Liver (tissue), 9 donors: ENCODE measurements around the gene SLC16A4. TPM values are rescaled to one million over a fixed set of nuclear protein-coding genes. Genes with fewer than 3 reads are reported as not detected.

ENCODE experiments used
- DNase-seq: peaks from one replicate; pipeline ENCODE4 v3.0.0-alpha.2; 2017; ENCODE audit warnings: low spot score
- H3K27ac ChIP-seq, 2 donors: one replicate each; pipeline ENCODE4 v1.7.0; 2013; ENCODE audit warnings: inconsistent platforms in 2 of 2, low read length in 2 of 2, control low read depth in 1 of 2, low read depth in 1 of 2, mild to moderate bottlenecking in 1 of 2
- H3K27me3 ChIP-seq, 4 donors: one replicate each; pipeline versions ENCODE4 v1.6.1 to v1.7.0; 2013; ENCODE audit warnings: low read length in 3 of 4, inconsistent platforms in 1 of 4, mild to moderate bottlenecking in 1 of 4, moderate library complexity in 1 of 4; ENCODE audit not compliant: control insufficient read depth in 4 of 4, insufficient read depth in 4 of 4
- H3K36me3 ChIP-seq, 4 donors: one replicate each; pipeline versions ENCODE4 v1.6.1 to v1.7.0; 2013; ENCODE audit warnings: low read length in 3 of 4, mild to moderate bottlenecking in 3 of 4, low read depth in 1 of 4, moderate library complexity in 1 of 4; ENCODE audit not compliant: control insufficient read depth in 4 of 4, insufficient read depth in 3 of 4
- H3K4me1 ChIP-seq, 4 donors: one replicate each; pipeline versions ENCODE4 v1.6.1 to v1.7.0; 2013; ENCODE audit warnings: low read length in 3 of 4, mild to moderate bottlenecking in 3 of 4, moderate library complexity in 1 of 4; ENCODE audit not compliant: control insufficient read depth in 4 of 4, insufficient read depth in 4 of 4
- H3K4me3 ChIP-seq, 3 donors: one replicate each; pipeline versions ENCODE4 v1.6.1 to v1.7.0; 2013; ENCODE audit warnings: low read length in 3 of 3, control low read depth in 1 of 3, low read depth in 1 of 3, mild to moderate bottlenecking in 1 of 3
- H3K9ac ChIP-seq, 2 donors: one replicate each; pipeline ENCODE4 v1.7.0; 2013; ENCODE audit warnings: low read length in 2 of 2, mild to moderate bottlenecking in 2 of 2, moderate library complexity in 2 of 2, control low read depth in 1 of 2, low read depth in 1 of 2
- H3K9me3 ChIP-seq, 4 donors: one replicate each; pipeline versions ENCODE4 v1.6.1 to v1.7.0; 2013; ENCODE audit warnings: low read length in 3 of 4; ENCODE audit not compliant: control insufficient read depth in 4 of 4
- EGR1 ChIP-seq, 2 donors: IDR thresholded peaks; 2 replicates each; pipeline ENCODE4 v1.6.1; 2016 to 2018; ENCODE audit warnings: antibody characterized with exemption in 2 of 2, low read depth in 2 of 2
- FOXA2 ChIP-seq: IDR thresholded peaks from 2 replicates; pipeline ENCODE4 v1.6.1; 2016; ENCODE audit warnings: antibody characterized with exemption
- GABPA ChIP-seq, 2 donors: IDR thresholded peaks in 1 of 2; conservative IDR thresholded peaks in 1 of 2; 2 replicates each; pipeline ENCODE4 v1.6.1; 2016; ENCODE audit warnings: antibody characterized with exemption in 2 of 2, mild to moderate bottlenecking in 1 of 2, moderate library complexity in 1 of 2
- HNF4A ChIP-seq, 2 donors: conservative IDR thresholded peaks; 2 replicates each; pipeline ENCODE4 v1.6.1; 2016; ENCODE audit warnings: antibody characterized with exemption in 2 of 2, mild to moderate bottlenecking in 2 of 2
- HNF4G ChIP-seq: IDR thresholded peaks from 2 replicates; pipeline ENCODE4 v1.6.1; 2016; ENCODE audit warnings: antibody characterized with exemption
- JUND ChIP-seq, 2 donors: IDR thresholded peaks; 2 replicates each; pipeline ENCODE4 v1.6.1; 2016; ENCODE audit warnings: antibody characterized with exemption in 2 of 2
- NR2F2 ChIP-seq: IDR thresholded peaks from 2 replicates; pipeline ENCODE4 v1.6.1; 2016; ENCODE audit warnings: antibody characterized with exemption
- RAD21 ChIP-seq, 2 donors: IDR thresholded peaks; 2 replicates each; pipeline ENCODE4 v1.6.1; 2016; ENCODE audit warnings: antibody characterized with exemption in 2 of 2, mild to moderate bottlenecking in 2 of 2
- RXRA ChIP-seq, 2 donors: IDR thresholded peaks; 2 replicates each; pipeline ENCODE4 v1.6.1; 2017 to 2018; ENCODE audit warnings: antibody characterized with exemption in 2 of 2, mild to moderate bottlenecking in 1 of 2
- SP1 ChIP-seq: IDR thresholded peaks from 2 replicates; pipeline ENCODE4 v1.6.1; 2018; ENCODE audit warnings: antibody characterized with exemption, mild to moderate bottlenecking
- TAF1 ChIP-seq: conservative IDR thresholded peaks from 2 replicates; pipeline ENCODE4 v1.6.1; 2016; ENCODE audit warnings: antibody characterized with exemption, mild to moderate bottlenecking
- YY1 ChIP-seq: IDR thresholded peaks from 2 replicates; pipeline ENCODE4 v1.6.1; 2016; ENCODE audit warnings: antibody characterized with exemption, mild to moderate bottlenecking
- WGBS: extraction: QIAGEN DNeasy Blood & Tissue Kit; methylation state at CpG from one replicate; pipeline ENCODE4 v1.1.7; 2013; 5-methylcytosine and 5-hydroxymethylcytosine counted together
- polyA plus RNA-seq, 2 donors: library from polyadenylated mRNA; stranded (reverse) in 1 of 2; unstranded in 1 of 2; fragments of 200-250 nt in 1 of 2; fragments of >200 nt in 1 of 2; fragmentation: Nextera tagmentation in 1 of 2; extraction: Ambion mirVana in 1 of 2; gene quantifications; one replicate each; pipeline versions ENCODE4 v1.2.1 to v1.2.3, GENCODE V29; 2013 to 2015
- total RNA-seq, 2 donors: library from RNA; depleted of rRNA; stranded (reverse); fragments of >200 nt; gene quantifications; one replicate each; pipeline ENCODE4 v1.2.3, GENCODE V29; 2014
- TF ChIP-seq, protein P1 (sequence below): IDR thresholded peaks from 2 replicates; pipeline ENCODE4 v1.6.1; 2016; ENCODE audit warnings: antibody characterized with exemption
- TF ChIP-seq, protein P2 (sequence below): IDR thresholded peaks from 2 replicates; pipeline ENCODE4 v1.6.1; 2016; ENCODE audit warnings: antibody characterized with exemption, mild to moderate bottlenecking
- TF ChIP-seq, protein P3 (sequence below): IDR thresholded peaks from 2 replicates; pipeline ENCODE4 v1.6.1; 2016; ENCODE audit warnings: antibody characterized with exemption
- donor health status: healthy.
- donor health status: healthy.
- donor health status: healthy.
- donor health status: healthy.
- donor health status: healthy.

SLC16A4 gene
- total and polyA plus RNA-seq, 4 donors, result 0.72 to 1.8 (median 1.6) TPM

DNA sequence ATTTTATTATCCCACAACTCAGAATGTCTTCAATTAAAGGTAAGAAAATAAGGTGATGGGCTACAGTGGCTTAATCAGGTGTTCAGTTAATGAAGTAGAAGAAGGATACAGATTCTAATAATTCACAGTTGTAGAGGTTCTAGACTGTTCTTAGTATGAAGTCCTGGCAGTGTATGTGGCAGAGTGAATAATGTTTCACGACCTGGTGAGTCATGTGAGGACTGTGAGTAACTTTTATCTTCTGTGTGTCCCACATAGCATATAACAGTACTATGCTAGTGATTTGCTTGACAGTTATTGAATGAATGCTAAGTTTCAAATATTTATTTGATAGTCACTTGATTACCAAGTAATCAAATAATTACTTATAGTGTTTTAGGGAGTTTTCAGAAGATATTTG, 20.0 kb downstream of the SLC16A4 start:
- Histone ChIP-seq H3K27ac (no peak overlapping the region), H3K4me1 (peaks cover 0 to 2% (median 0%) of the 10 kb centered on the region in 4 donors), H3K36me3 (peaks cover 0 to 16% (median 5%) of the 10 kb centered on the region in 4 donors), H3K27me3 (no peaks in the 10 kb centered on the region), H3K9ac (no peak overlapping the region), H3K9me3 (no peaks in the 10 kb centered on the region), H3K4me3 (no peak overlapping the region)
- no peak for TF ChIP-seq SP1
- WGBS, result 64% methylated on average over 1 of the region's 1 CpG
- DNase-seq, result no peak

DNA sequence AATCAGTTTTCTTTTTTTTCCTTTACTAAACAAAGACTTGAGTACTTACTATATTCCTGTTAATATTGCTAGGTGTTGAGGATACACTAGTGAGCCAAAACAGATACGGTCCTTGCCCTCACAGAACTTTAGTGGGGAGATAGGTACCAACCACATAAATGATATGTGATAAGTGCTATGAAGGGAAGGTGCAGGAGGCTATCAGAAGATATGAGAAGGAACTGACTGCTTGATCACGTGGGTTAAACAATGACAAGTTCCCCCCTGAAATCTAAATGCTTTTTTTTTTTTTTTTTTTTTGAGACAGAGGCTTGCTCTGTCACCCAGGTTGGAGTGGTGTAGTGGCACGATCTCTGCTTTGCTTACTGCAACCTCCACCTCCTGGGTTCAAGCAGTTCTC, 26.6 kb downstream of the SLC16A4 start:
- TF ChIP-seq TAF1, result no peak
- TF ChIP-seq, protein P1, sequence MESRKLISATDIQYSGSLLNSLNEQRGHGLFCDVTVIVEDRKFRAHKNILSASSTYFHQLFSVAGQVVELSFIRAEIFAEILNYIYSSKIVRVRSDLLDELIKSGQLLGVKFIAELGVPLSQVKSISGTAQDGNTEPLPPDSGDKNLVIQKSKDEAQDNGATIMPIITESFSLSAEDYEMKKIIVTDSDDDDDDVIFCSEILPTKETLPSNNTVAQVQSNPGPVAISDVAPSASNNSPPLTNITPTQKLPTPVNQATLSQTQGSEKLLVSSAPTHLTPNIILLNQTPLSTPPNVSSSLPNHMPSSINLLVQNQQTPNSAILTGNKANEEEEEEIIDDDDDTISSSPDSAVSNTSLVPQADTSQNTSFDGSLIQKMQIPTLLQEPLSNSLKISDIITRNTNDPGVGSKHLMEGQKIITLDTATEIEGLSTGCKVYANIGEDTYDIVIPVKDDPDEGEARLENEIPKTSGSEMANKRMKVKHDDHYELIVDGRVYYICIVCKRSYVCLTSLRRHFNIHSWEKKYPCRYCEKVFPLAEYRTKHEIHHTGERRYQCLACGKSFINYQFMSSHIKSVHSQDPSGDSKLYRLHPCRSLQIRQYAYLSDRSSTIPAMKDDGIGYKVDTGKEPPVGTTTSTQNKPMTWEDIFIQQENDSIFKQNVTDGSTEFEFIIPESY, result no peak
- no peak for TF ChIP-seq SP1
- no peak for TF ChIP-seq RAD21 (IDR thresholded peaks at IDR 0.05)
- TF ChIP-seq FOXA2, result no peak
- TF ChIP-seq, protein P2, sequence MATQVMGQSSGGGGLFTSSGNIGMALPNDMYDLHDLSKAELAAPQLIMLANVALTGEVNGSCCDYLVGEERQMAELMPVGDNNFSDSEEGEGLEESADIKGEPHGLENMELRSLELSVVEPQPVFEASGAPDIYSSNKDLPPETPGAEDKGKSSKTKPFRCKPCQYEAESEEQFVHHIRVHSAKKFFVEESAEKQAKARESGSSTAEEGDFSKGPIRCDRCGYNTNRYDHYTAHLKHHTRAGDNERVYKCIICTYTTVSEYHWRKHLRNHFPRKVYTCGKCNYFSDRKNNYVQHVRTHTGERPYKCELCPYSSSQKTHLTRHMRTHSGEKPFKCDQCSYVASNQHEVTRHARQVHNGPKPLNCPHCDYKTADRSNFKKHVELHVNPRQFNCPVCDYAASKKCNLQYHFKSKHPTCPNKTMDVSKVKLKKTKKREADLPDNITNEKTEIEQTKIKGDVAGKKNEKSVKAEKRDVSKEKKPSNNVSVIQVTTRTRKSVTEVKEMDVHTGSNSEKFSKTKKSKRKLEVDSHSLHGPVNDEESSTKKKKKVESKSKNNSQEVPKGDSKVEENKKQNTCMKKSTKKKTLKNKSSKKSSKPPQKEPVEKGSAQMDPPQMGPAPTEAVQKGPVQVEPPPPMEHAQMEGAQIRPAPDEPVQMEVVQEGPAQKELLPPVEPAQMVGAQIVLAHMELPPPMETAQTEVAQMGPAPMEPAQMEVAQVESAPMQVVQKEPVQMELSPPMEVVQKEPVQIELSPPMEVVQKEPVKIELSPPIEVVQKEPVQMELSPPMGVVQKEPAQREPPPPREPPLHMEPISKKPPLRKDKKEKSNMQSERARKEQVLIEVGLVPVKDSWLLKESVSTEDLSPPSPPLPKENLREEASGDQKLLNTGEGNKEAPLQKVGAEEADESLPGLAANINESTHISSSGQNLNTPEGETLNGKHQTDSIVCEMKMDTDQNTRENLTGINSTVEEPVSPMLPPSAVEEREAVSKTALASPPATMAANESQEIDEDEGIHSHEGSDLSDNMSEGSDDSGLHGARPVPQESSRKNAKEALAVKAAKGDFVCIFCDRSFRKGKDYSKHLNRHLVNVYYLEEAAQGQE, result no peak
- no peak for TF ChIP-seq RXRA (IDR thresholded peaks at IDR 0.05)
- no peak for TF ChIP-seq HNF4G
- TF ChIP-seq HNF4A (conservative IDR thresholded peaks at IDR 0.05), result no peak
- TF ChIP-seq, protein P3, sequence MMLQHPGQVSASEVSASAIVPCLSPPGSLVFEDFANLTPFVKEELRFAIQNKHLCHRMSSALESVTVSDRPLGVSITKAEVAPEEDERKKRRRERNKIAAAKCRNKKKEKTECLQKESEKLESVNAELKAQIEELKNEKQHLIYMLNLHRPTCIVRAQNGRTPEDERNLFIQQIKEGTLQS, result no peak
- no peak for DNase-seq
- Histone ChIP-seq H3K9ac (no peak overlapping the region), H3K27me3 (no peaks in the 10 kb centered on the region), H3K4me3 (no peak overlapping the region), H3K27ac (no peak overlapping the region), H3K4me1 (peaks cover 0 to 2% (median 0%) of the 10 kb centered on the region in 4 donors), H3K36me3 (peaks cover 0 to 13% (median 2%) of the 10 kb centered on the region in 4 donors), H3K9me3 (no peaks in the 10 kb centered on the region)
- 97% methylated on average over 3 of the region's 3 CpGs for WGBS

DNA sequence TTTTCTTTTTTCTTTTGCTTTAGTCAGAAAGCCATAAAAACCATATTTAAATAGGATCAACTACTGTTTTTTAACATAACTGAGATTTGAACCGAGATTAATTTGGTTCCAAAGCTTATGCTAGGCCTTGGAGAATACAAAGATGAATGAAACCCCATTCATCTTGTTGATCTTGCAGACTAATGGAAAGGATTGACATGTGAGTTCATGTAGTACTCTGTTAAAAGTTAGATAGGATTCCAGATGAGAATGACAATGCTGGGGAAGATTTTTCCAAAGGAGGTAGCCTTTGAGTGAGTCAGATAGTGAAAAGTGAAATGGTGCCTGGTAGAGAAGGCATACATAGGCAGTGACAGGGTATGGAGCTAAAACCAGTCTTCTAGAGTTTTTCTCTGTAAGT, 29.0 kb downstream of the SLC16A4 start:
- peaks cover 0 to 2% (median 0%) of the 10 kb centered on the region in 4 donors for H3K4me1 ChIP-seq
- WGBS, result 94% methylated on average over 1 of the region's 1 CpG
- TF ChIP-seq, protein P1, result no peak
- TF ChIP-seq GABPA (IDR thresholded peaks at IDR 0.05 in 1 of 2, conservative IDR thresholded peaks at IDR 0.05 in 1 of 2), result no peak
- TF ChIP-seq JUND (IDR thresholded peaks at IDR 0.05), result no peak
- TF ChIP-seq FOXA2, result no peak
- TF ChIP-seq NR2F2, result no peak
- no peak for TF ChIP-seq EGR1 (IDR thresholded peaks at IDR 0.05; ENCODE audit: low read depth in 2 of 2)
- TF ChIP-seq TAF1, result no peak
- TF ChIP-seq RAD21 (IDR thresholded peaks at IDR 0.05), result no peak
- TF ChIP-seq YY1, result no peak
- no peak for TF ChIP-seq HNF4A (conservative IDR thresholded peaks at IDR 0.05)
- H3K9me3 ChIP-seq, result no peaks in the 10 kb centered on the region
- H3K36me3 ChIP-seq, result peaks cover 0 to 14% (median 2%) of the 10 kb centered on the region in 4 donors
- H3K27ac ChIP-seq, result no peak overlapping the region
- no peak overlapping the region for H3K4me3 ChIP-seq
- H3K9ac ChIP-seq, result no peak overlapping the region
- H3K27me3 ChIP-seq, result no peaks in the 10 kb centered on the region
- no peak for DNase-seq
